Activated T-cell treated with anti-CD3 and anti-CD28 coated beads, Interleukin-2, amount 50 U/mL, for 72 hours (primary cell): ENCODE results near the gene AKAP13. TPM values are rescaled to one million over a fixed set of nuclear protein-coding genes. Genes with fewer than 3 reads are reported as not detected.

ENCODE experiments used
- ATAC-seq, 2 donors: fragments of 150-1000 bp; cut with Tn5 transposase; replicated peaks in 1 of 2; 2 replicates each; pipeline ENCODE4 v1.10.0; 2021; ENCODE audit warnings: moderate library complexity in 2 of 2, mild to moderate bottlenecking in 1 of 2
- DNase-seq, 2 donors: peaks; one replicate each; pipeline ENCODE4 v3.0.0; 2021 to 2022; ENCODE audit warnings: mixed read lengths in 1 of 2
- H3K27ac Mint-ChIP-seq: one replicate; pipeline ENCODE4 v1.8.0; 2022; ENCODE audit warnings: mild to moderate bottlenecking, moderate library complexity, mixed read lengths
- H3K27me3 Mint-ChIP-seq: one replicate; pipeline ENCODE4 v1.8.0; 2022; ENCODE audit warnings: low read depth, mixed read lengths
- H3K36me3 Mint-ChIP-seq, 2 donors: one replicate each; pipeline ENCODE4 v1.8.0; 2022; ENCODE audit warnings: mixed read lengths in 2 of 2, mild to moderate bottlenecking in 1 of 2; ENCODE audit not compliant: insufficient read depth in 2 of 2
- H3K4me1 Mint-ChIP-seq: one replicate; pipeline ENCODE4 v1.8.0; 2022; ENCODE audit warnings: low read depth, mixed read lengths
- H3K4me3 Mint-ChIP-seq, 2 donors: one replicate each; pipeline ENCODE4 v1.8.0; 2022; ENCODE audit warnings: mild to moderate bottlenecking in 2 of 2, mixed read lengths in 2 of 2, moderate library complexity in 2 of 2
- H3K9me3 Mint-ChIP-seq, 2 donors: one replicate each; pipeline ENCODE4 v1.8.0; 2022; ENCODE audit warnings: mixed read lengths in 2 of 2
- total RNA-seq, 2 donors: library from RNA; stranded (reverse); gene quantifications; one replicate each; pipeline ENCODE4 v1.2.3, GENCODE V29; 2022

The AKAP13 gene
- total RNA-seq, 2 donors from 2014 or later, result 134 to 185 TPM

DNA sequence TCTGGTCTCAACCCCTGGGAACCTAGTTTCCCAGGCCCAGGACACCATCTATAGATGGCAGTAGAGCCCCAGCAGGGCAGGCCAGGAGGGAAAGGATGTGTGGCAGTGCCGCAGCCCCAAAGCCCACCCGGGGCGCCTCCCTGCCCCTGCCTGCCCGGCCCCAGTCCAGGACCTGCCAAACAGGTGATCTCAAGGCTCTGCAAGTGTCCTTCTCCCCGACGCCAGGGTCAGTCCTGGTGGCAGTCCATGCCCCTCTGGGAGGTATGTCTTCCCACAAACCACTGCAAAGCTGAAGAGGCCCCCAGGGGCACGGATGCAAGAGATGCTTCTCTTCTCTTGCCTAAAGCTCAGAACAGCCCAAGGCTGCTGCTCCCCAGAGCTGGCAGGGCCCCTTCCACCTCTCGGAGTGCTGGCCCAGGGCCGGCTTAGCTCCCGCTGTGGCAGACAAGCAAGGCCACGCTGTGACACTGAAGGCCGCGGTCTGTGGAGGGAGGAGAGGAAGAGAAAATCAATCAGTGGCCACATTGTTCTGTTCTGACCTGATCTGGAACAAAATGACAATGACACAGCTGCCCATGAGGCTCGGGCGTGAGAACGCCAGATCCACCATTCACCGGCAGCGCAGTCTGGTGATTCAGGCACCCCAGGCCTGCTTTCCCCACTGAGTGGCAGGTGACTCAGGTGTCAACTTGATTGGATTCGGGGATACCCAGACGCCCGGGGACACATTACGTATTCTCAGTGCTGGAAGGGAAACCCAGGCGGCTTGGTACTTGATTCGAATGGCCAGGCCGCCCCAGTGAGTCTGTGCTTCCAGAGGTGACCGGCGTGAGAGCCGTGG is 380.3 kb downstream of the AKAP13 start:
- H3K36me3 Mint-ChIP-seq, result no peaks in the 10 kb centered on the region
- H3K27me3 Mint-ChIP-seq, result no peaks in the 10 kb centered on the region
- no peak for DNase-seq
- no peak overlapping the region for H3K27ac Mint-ChIP-seq
- ATAC-seq, result no peak
- no peak overlapping the region for H3K4me3 Mint-ChIP-seq
- no peaks in the 10 kb centered on the region for H3K9me3 Mint-ChIP-seq
- no peaks in the 10 kb centered on the region for H3K4me1 Mint-ChIP-seq

DNA sequence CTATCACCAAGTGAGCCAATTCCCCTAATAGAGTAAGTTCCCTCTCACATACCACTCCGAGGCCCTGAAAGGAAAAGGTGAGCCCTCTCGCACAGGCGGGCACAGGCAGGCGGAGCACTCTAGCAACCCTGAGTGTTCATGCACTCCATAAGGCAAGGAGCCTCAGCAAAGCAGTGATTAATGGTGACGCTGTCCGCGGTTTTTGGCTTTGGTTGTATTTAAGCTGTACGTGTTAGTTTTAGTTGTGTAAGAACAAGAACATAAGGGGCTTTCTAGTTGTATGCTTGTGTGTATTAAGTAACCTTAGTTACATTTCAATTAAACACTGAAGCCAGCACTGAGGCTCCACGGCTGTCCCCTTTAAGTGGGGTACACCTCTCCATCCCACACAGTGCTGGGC is 381.2 kb downstream of the AKAP13 start:
- DNase-seq, result no peak
- Mint-ChIP-seq H3K9me3 (no peaks in the 10 kb centered on the region), H3K36me3 (no peaks in the 10 kb centered on the region), H3K27me3 (no peaks in the 10 kb centered on the region), H3K4me3 (no peak overlapping the region), H3K27ac (no peak overlapping the region), H3K4me1 (no peaks in the 10 kb centered on the region)
- peak in 1 of 2 donors; percentile 13 for ATAC-seq

DNA sequence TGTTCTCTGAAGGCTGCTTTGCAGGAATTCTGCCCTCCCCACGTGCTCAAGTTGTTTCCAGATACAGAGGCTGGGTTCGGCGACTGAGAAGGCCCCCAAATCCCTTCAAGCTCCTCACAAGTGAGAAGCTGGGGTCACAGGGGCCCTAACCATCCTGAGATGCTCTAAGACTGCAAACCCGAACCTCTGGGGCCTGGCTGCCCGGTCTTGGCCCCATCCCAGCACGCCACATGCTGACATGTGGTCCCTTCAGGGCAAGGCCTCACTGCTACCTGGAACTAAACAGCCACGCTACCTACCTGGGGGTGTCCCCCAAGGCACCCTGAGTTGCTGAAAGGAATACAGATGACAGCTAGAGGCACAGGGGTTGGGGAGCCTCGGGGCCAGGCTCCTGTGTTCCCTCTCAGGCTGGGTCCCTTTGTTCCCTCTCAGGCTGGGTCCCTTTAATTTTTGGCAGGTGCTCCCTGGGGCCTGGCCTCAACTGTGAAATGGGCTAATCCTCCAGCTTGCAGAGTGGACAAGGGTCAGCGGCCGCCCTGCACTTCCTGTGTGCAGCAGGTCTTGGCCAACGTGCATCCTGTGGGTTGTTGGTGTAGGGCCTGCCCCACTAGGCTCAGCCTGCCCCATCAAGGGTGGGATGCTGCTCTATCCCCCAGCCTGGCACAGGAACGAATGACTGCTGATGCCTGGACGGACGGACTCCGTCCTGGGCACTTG is 381.8 kb downstream of the AKAP13 start:
- Mint-ChIP-seq H3K27me3 (no peaks in the 10 kb centered on the region), H3K4me3 (no peak overlapping the region), H3K4me1 (no peaks in the 10 kb centered on the region), H3K9me3 (no peaks in the 10 kb centered on the region), H3K27ac (no peak overlapping the region), H3K36me3 (no peaks in the 10 kb centered on the region)
- no peak for ATAC-seq
- no peak for DNase-seq

DNA sequence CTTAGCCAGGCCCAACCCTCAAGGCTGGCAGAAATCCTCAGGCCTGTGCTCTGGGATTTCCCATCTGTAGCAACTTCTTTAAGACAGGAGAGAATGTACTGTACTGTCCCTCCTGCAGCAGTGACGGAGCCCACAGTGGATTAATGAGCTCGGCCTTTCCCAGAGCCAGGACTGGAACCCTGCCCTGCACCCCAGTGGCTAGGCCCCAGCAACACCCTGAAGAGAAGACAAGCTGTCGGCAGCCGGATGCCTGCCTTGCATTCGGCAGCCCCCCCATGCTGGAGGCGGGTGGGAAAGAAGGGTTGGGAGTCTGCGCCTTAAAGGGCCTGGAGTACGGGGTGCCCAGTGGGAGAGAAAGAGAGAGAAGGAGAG is 382.3 kb downstream of the AKAP13 start:
- Mint-ChIP-seq H3K4me3 (no peak overlapping the region), H3K36me3 (no peaks in the 10 kb centered on the region), H3K27ac (no peak overlapping the region), H3K9me3 (no peaks in the 10 kb centered on the region), H3K27me3 (no peaks in the 10 kb centered on the region), H3K4me1 (no peaks in the 10 kb centered on the region)
- DNase-seq, result no peak
- no peak for ATAC-seq

DNA sequence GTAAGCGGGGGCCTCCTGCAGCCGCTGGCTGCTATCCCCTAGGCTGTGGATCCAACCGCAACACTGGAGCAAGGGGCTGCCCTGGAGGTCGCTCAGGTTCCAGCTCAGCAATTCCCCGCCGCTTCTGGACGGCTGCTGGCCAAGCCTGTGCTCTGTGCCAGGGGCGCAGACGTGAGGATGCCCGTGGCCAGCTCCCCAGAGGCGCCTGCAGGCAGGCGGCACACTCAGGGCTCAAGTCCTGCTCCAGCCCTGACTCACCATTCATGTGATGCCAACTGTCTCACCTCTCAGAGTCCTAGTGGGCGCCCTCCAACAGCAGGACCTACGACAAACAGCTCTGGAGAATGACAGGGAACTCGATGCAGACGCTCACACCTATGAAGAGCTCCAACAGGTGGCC is 382.8 kb downstream of the AKAP13 start:
- Mint-ChIP-seq H3K9me3 (no peaks in the 10 kb centered on the region), H3K27ac (no peak overlapping the region), H3K36me3 (no peaks in the 10 kb centered on the region), H3K27me3 (no peaks in the 10 kb centered on the region), H3K4me3 (no peak overlapping the region), H3K4me1 (no peaks in the 10 kb centered on the region)
- DNase-seq (no peak), ATAC-seq (no peak)

DNA sequence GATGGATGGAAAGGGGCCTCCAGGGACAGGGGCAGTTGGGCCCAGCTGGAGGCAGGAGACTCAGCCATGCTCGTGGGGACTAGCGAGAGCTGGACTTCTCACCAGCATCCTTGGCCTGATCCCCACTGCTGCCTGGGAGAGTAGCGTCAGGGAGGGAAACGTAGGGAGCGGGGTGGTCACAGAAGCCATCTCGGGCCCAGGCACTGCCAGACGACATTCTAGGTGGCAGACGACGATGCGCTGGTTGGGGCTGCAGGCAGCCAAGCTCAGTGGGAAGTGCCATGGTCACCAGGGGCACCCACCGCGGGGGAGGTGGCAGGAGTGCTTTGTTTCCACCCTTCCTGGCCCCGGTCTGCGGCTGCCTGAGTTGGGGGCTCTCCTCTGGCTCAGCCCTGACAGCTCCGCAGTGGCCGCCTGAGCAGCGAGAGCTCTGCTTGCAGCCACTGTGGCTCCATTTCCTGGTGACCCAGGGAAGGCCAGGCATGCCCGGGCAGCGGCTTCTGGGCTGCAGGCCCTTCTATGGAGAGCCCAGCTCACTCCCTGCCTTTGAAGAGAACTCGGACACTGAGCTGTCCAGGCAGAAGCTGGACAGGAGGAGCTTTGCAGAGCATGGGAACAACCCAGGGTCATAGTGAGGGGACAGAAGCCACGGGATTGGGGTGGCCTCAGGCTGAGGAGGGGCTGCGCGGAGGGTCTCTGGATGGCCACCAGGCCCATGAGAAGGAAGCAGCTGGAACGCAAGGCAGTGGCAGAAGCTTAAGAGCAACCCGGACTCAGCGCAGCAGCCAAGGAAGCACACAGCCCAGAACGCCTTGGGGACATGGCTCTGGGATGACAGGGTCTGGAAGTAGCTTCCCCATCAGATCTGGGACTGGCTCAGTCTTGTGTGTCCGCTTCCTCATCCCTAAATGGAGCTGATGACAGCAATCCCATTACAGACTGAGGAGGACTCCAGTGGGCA is 383.6 kb downstream of the AKAP13 start:
- no peak overlapping the region for H3K27ac Mint-ChIP-seq
- H3K9me3 Mint-ChIP-seq, result no peaks in the 10 kb centered on the region
- ATAC-seq (no peak), DNase-seq (no peak)
- H3K27me3 Mint-ChIP-seq, result no peaks in the 10 kb centered on the region
- no peaks in the 10 kb centered on the region for H3K36me3 Mint-ChIP-seq
- H3K4me1 Mint-ChIP-seq, result no peaks in the 10 kb centered on the region
- H3K4me3 Mint-ChIP-seq, result no peak overlapping the region

DNA sequence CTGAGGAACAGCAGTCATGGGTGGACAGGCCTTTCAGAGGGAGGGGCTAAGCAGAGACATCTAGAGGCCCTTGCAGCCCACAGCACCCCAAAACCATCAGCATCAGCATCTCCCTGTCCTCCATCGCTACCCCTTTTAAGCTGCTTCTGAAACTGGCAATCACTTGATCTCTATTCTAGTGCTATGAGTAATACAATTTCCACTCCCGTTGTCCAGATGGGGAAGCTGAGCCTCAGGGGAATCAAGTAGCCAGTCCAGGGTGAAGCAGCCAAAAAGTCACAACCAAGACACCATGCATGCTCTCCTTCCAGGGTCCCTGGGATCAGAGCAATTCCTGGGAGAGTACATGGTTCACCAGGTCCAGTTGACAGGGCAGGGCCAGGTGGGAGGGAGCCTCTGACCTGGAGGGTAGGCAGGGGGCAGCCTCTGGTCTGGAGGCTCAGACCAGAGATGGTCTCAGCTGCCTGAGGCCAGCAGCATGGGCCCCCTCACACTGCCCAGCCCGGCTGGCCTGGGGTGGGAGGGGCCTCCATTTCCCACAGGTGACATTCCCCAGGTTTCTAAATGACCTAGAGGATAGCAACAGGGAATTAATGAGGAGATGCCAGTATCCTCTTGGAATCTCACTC is 384.4 kb downstream of the AKAP13 start:
- ATAC-seq (no peak), DNase-seq (no peak)
- H3K4me1 Mint-ChIP-seq, result no peaks in the 10 kb centered on the region
- no peaks in the 10 kb centered on the region for H3K27me3 Mint-ChIP-seq
- no peaks in the 10 kb centered on the region for H3K36me3 Mint-ChIP-seq
- H3K4me3 Mint-ChIP-seq, result no peak overlapping the region
- H3K27ac Mint-ChIP-seq, result no peak overlapping the region
- H3K9me3 Mint-ChIP-seq, result no peaks in the 10 kb centered on the region

DNA sequence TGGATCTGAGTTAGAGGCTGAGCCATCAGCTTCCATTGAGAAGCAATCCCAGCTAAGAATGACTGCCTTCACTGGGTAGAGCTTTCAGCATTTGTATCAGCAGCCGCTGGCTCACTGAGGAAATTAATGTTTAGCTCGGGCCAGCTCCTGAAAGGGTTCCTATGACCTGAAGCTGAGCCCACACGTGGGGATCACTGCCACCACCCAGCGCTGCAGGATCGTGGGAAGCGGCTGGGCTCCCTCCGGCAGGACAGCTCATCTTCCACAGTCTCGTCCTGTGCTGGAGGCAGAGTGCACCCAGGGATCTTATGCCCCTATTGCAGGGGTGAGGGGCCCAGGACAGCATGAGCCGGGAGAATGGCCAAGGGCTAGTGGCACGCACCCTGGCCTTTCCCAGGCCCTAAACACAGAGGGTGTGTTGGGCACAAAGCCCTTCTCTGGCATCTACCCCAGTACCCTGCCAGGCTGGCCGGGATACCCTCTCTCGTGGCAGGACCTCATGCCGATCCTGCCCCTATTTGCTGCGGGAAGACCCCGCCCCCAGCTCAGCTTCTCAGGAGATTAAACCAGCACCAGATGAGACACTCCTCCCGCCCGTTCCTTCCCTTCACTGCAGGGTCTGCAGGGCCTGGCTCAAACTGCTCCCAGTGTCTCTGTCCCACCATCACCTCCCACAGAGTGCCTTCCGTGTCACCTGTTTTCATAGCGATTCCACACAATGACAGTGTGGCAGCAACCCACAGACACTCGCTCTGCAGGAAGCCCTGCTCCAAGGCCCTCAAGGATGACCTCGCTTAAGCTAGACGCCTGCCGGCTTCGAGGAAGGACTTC is 385.8 kb downstream of the AKAP13 start:
- ATAC-seq (no peak), DNase-seq (no peak)
- Mint-ChIP-seq H3K4me3 (no peak overlapping the region), H3K27ac (no peak overlapping the region), H3K9me3 (no peaks in the 10 kb centered on the region), H3K36me3 (no peaks in the 10 kb centered on the region), H3K4me1 (no peaks in the 10 kb centered on the region), H3K27me3 (no peaks in the 10 kb centered on the region)

DNA sequence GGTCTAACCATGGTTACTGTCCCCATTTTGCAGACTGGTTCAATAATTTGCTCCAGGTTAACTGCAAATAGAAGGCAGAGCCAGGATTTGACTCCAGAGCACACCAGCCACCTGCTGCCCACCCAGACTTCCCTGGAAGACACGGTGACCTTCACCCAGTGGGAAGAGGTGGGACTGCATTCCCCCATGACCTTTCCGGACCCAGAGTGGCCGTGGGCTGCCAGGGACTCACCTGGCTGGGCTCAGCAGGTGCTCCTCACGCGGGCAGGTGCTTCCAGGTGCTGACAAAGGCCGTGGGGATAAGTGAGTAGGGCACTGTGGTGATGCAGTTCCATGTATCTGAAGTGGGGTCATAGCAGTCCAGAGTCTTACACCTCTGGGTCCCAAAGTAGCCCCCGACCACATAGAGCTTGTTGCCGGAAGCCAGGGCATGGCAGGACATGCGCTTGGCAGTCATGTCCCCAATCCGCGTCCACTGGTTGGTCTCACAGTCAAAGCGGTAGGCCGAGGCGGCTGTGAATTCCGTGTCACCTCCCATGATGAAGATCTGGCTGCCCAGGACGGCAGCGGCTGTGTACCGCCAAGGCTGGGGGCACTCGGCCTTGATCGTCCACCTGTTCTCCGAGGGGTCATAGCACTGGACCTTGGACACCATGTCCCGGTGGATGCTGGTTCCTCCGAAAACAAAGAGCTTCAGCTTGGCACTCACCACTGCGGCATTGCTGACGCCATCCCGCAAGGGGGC is 387.6 kb downstream of the AKAP13 start:
- H3K27ac Mint-ChIP-seq, result no peak overlapping the region
- DNase-seq, result no peak
- H3K9me3 Mint-ChIP-seq, result no peaks in the 10 kb centered on the region
- no peaks in the 10 kb centered on the region for H3K36me3 Mint-ChIP-seq
- ATAC-seq, result no peak
- no peaks in the 10 kb centered on the region for H3K4me1 Mint-ChIP-seq
- H3K4me3 Mint-ChIP-seq, result no peak overlapping the region
- H3K27me3 Mint-ChIP-seq, result no peaks in the 10 kb centered on the region

DNA sequence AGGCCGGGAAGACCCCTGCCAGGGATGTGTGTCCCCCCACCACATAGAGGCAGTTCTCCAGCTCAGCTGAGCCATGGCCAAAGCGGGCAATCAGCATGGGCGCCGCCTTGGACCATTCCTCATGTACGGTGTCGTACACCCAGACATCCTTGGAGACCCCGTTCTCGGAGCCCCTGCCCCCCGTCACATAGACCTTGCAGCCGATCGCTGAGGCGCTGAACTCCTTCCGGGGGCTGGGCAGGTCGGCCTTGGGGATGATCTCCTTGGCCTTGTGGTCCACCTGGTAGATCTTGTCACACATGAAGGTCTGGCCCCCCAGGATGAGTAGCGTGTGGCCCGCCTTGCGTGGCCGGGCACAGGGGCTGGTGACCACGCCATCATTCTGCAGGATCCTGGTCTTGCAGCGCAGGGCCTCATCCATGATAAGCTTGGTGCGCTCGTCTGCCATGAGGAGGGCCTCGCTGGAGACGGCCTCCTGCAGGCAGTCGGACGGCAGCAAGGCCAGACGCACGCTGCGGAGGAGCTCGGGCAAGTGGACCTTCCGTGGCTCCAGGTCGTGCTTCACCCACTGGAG is 388.3 kb downstream of the AKAP13 start:
- Mint-ChIP-seq H3K27ac (no peak overlapping the region), H3K27me3 (no peaks in the 10 kb centered on the region), H3K9me3 (no peaks in the 10 kb centered on the region), H3K4me3 (no peak overlapping the region), H3K36me3 (no peaks in the 10 kb centered on the region), H3K4me1 (no peaks in the 10 kb centered on the region)
- DNase-seq (no peak), ATAC-seq (no peak)

DNA sequence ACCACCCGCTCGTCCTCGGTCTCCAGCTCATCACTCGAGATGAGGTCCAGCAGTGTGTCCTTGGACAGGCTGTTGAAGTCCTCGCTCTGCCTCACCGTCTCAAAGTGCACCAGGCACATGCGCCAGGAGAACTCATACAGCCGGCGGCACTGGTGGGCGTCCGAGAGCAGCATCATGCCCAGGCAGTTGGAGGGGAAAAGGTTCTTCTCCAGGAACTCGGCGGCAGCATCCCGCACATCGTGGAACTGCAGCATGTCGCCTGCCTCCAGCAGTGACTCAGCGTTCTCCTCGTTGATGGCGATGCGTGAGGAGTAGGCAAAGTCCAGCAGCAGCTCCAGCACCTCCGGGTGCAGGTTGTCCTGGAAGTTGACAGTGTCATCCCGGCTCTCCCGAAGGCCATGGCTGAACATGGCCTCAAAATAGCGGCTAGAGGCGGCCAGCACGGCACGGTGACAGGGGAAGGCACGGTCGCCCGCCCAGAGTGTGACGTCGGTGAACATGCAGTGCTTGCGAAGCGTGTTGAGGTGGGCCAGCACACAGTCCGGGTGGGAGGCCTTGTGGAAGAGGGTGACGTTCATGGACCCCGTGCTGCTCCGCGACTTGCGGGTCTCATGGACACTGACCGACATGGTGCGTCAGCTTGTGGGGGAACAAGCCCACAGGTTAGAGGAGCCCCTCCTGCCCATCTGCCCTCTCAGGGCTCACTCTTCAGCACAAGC is 388.9 kb downstream of the AKAP13 start:
- H3K27me3 Mint-ChIP-seq, result no peaks in the 10 kb centered on the region
- no peaks in the 10 kb centered on the region for H3K4me1 Mint-ChIP-seq
- H3K9me3 Mint-ChIP-seq, result no peaks in the 10 kb centered on the region
- DNase-seq (no peak), ATAC-seq (no peak)
- H3K36me3 Mint-ChIP-seq, result no peaks in the 10 kb centered on the region
- no peak overlapping the region for H3K4me3 Mint-ChIP-seq
- no peak overlapping the region for H3K27ac Mint-ChIP-seq
